ENCODE results near the gene PLCH1. TPM values are rescaled to one million over a fixed set of nuclear protein-coding genes. Genes with fewer than 3 reads are reported as not detected.

The PLCH1 gene
- total RNA-seq, 1 experiment from 2014 or later, result 13.4 TPM

- Mint-ChIP-seq H3K9me3 (ENCODE audit: low read depth, unreplicated experiment) (peaks cover 10% of the 10 kb centered on the region), H3K27ac (ENCODE audit: unreplicated experiment) (no peak overlapping the region), H3K4me3 (ENCODE audit: low read depth, unreplicated experiment) (no peak overlapping the region), H3K4me1 (ENCODE audit: low read depth, unreplicated experiment) (no peaks in the 10 kb centered on the region), H3K36me3 (ENCODE audit: insufficient read depth, unreplicated experiment) (no peaks in the 10 kb centered on the region), H3K27me3 (ENCODE audit: unreplicated experiment) (no peaks in the 10 kb centered on the region)
- TF ChIP-seq CTCF (IDR thresholded peaks at IDR 0.05; ENCODE audit: unreplicated experiment), result no peak
- intact Hi-C loops (cut with micrococcal nuclease; ENCODE audit: unreplicated experiment), result no loop called here
- BruUV-seq (replicated peaks), result no TSS peak
- no peak for DNase-seq
- CTCF ChIA-PET, result no interaction called here
These were observed 316.3 kb downstream of the PLCH1 start for GRCh38 chr3:155428563-155428962.

GRCh38 chr3:155426524-155427230 lies 318.2 kb downstream of the PLCH1 start:
- CTCF ChIA-PET, result interaction anchor here (1.0 kb wide), 1 partner anchor 179 kb away, joined by 3 read pairs; no protein-coding TSS in a partner anchor
- no TSS peak for BruUV-seq (replicated peaks)
- no peak for TF ChIP-seq CTCF (IDR thresholded peaks at IDR 0.05; ENCODE audit: unreplicated experiment)
- peaks cover 10% of the 10 kb centered on the region for H3K9me3 Mint-ChIP-seq (ENCODE audit: low read depth, unreplicated experiment)
- H3K36me3 Mint-ChIP-seq (ENCODE audit: insufficient read depth, unreplicated experiment), result no peaks in the 10 kb centered on the region
- H3K4me1 Mint-ChIP-seq (ENCODE audit: low read depth, unreplicated experiment), result no peaks in the 10 kb centered on the region
- no peak overlapping the region for H3K27ac Mint-ChIP-seq (ENCODE audit: unreplicated experiment)
- DNase-seq, result no peak
- intact Hi-C loops (cut with micrococcal nuclease; ENCODE audit: unreplicated experiment), result no loop called here
- no peaks in the 10 kb centered on the region for H3K27me3 Mint-ChIP-seq (ENCODE audit: unreplicated experiment)
- H3K4me3 Mint-ChIP-seq (ENCODE audit: low read depth, unreplicated experiment), result no peak overlapping the region

GRCh38 chr3:155425396-155425795 lies 319.5 kb downstream of the PLCH1 start:
- TF ChIP-seq CTCF (IDR thresholded peaks at IDR 0.05; ENCODE audit: unreplicated experiment), result no peak
- no peaks in the 10 kb centered on the region for H3K27me3 Mint-ChIP-seq (ENCODE audit: unreplicated experiment)
- CTCF ChIA-PET, result no interaction called here
- H3K9me3 Mint-ChIP-seq (ENCODE audit: low read depth, unreplicated experiment), result peaks cover 10% of the 10 kb centered on the region
- intact Hi-C loops (cut with micrococcal nuclease; ENCODE audit: unreplicated experiment), result no loop called here
- no peaks in the 10 kb centered on the region for H3K4me1 Mint-ChIP-seq (ENCODE audit: low read depth, unreplicated experiment)
- no peak for DNase-seq
- no peaks in the 10 kb centered on the region for H3K36me3 Mint-ChIP-seq (ENCODE audit: insufficient read depth, unreplicated experiment)
- no TSS peak for BruUV-seq (replicated peaks)
- H3K4me3 Mint-ChIP-seq (ENCODE audit: low read depth, unreplicated experiment), result no peak overlapping the region
- H3K27ac Mint-ChIP-seq (ENCODE audit: unreplicated experiment), result no peak overlapping the region

GRCh38 chr3:155424323-155424710 lies 320.6 kb downstream of the PLCH1 start:
- BruUV-seq (replicated peaks), result no TSS peak
- H3K27me3 Mint-ChIP-seq (ENCODE audit: unreplicated experiment), result no peaks in the 10 kb centered on the region
- DNase-seq, result no peak
- no peaks in the 10 kb centered on the region for H3K36me3 Mint-ChIP-seq (ENCODE audit: insufficient read depth, unreplicated experiment)
- peaks cover 10% of the 10 kb centered on the region for H3K9me3 Mint-ChIP-seq (ENCODE audit: low read depth, unreplicated experiment)
- H3K4me3 Mint-ChIP-seq (ENCODE audit: low read depth, unreplicated experiment), result no peak overlapping the region
- H3K4me1 Mint-ChIP-seq (ENCODE audit: low read depth, unreplicated experiment), result no peaks in the 10 kb centered on the region
- CTCF ChIA-PET, result no interaction called here
- H3K27ac Mint-ChIP-seq (ENCODE audit: unreplicated experiment), result no peak overlapping the region
- intact Hi-C loops (cut with micrococcal nuclease; ENCODE audit: unreplicated experiment), result no loop called here
- no peak for TF ChIP-seq CTCF (IDR thresholded peaks at IDR 0.05; ENCODE audit: unreplicated experiment)

Measured in Calu3 (cell line).